NB4 (cell line): ENCODE measurements around the gene MYOF.

ENCODE experiments used
- CTCF ChIP-seq: IDR thresholded peaks from one replicate; pipeline ENCODE4 v1.5.1; 2012; ENCODE audit warnings: low read depth, low read length
- MAX ChIP-seq: IDR thresholded peaks from 2 replicates; pipeline ENCODE4 v1.6.1; 2011; ENCODE audit warnings: low read depth, low read length
- MYC ChIP-seq: IDR thresholded peaks from 2 replicates; pipeline ENCODE4 v1.6.1; 2011; ENCODE audit warnings: low read depth, low read length
- POLR2A ChIP-seq: IDR thresholded peaks from 2 replicates; pipeline ENCODE4 v1.6.1; 2011; ENCODE audit warnings: mild to moderate bottlenecking; ENCODE audit not compliant: insufficient read length; ENCODE audit errors: extremely low read depth

DNA sequence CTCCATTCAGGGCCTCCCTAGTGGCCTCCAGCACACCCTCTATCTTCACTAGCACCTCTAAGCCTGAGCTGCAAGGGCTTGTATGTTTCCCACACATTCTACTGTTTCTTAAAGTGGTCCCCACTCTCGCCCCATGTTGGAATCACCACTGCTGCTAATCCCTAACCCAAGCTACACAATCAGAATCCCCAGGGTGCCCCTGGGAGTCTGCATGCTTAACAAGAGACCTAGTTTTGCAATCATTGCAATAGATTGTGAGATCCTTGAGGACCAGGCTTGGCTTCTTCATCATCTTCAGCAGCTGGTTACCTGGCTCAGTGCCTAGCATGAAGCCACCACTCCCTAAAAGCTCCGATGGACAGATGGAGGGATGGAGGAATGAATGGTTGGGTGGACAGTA lies 113.9 kb downstream of the MYOF start:
- TF ChIP-seq CTCF (no peak), POLR2A (no peak), MAX (no peak), MYC (no peak)
